SK-N-MC (cell line): ENCODE results near the gene TNRC6C.

Source experiments
- EZH2 ChIP-seq: fragments of 200-600 bp; sonication (generic); IDR thresholded peaks from one replicate; pipeline ENCODE4 v1.6.1; 2017; ENCODE audit warnings: antibody characterized with exemption
- FOXP2 ChIP-seq: optimal IDR thresholded peaks from 2 replicates; pipeline ENCODE3; 2011; ENCODE audit warnings: mild to moderate bottlenecking, moderate library complexity; ENCODE audit not compliant: insufficient read depth; ENCODE audit errors: extremely low read length, control extremely low read depth
- POLR2AphosphoS5 ChIP-seq: IDR thresholded peaks from 2 replicates; pipeline ENCODE4 v1.6.1; 2012; ENCODE audit warnings: mild to moderate bottlenecking, low read depth, low read length, borderline replicate concordance

- TF ChIP-seq POLR2AphosphoS5 (no peak), EZH2 (no peak), FOXP2 (no peak)
Measured at GRCh38 chr17:77965352-77965751, 6.8 kb downstream of the TNRC6C start.
